Measurements from ENCODE around the gene SLC18A3. TPM values are rescaled to one million over a fixed set of nuclear protein-coding genes. Genes with fewer than 3 reads are reported as not detected.

SLC18A3 gene
- polyA plus RNA-seq, 1 of the 3 experiments (the other 2 are of a cell fraction): 1.7 TPM

GRCh38 chr10:49657606-49658005, 47.5 kb downstream of the SLC18A3 start:
- Histone ChIP-seq H3K9me2 (no peaks in the 10 kb centered on the region), H3K79me2 (ENCODE audit: insufficient read depth) (no peaks in the 10 kb centered on the region), H3K27me3 (ENCODE audit: insufficient read depth) (no peaks in the 10 kb centered on the region), H3K9ac (no peak overlapping the region), H4K20me1 (ENCODE audit: insufficient read depth) (no peaks in the 10 kb centered on the region), H3K4me3 (ENCODE audit: low read depth in 2 of 2, low read length in 1 of 2) (no peak overlapping the region), H3K4me2 (no peak overlapping the region), H3K27ac (ENCODE audit: low read depth in 2 of 2, low read length in 1 of 2) (no peak overlapping the region), H3K36me3 (replicated peaks in 1 of 2; ENCODE audit: control insufficient read depth in 1 of 2, insufficient read depth in 2 of 2, low read length in 1 of 2) (no peaks in the 10 kb centered on the region), H3K4me1 (ENCODE audit: control insufficient read depth in 1 of 2, insufficient read depth in 2 of 2, low read depth in 1 of 2, low read length in 1 of 2) (peaks cover 0 to 16% of the 10 kb centered on the region in 2 experiments; a peak in 1 of 4 replicates), H3K9me3 (no peaks in the 10 kb centered on the region), H2AFZ (ENCODE audit: low read depth) (no peak overlapping the region), H3F3A (replicated peaks; ENCODE audit: insufficient read depth) (no peaks in the 10 kb centered on the region)
- ChIA-PET POLR2A (no interaction called here), CTCF (interaction anchor here (1.0 kb wide), 1 partner anchor 63 kb away, joined by 3 read pairs; no protein-coding TSS in a partner anchor)
- DNase-seq: no peak
- 67% methylated on average over 1 of the region's 1 CpG for WGBS (ENCODE audit: low lambda C conversion rate)
- TF ChIP-seq FOXJ3 (CRISPR knock-in tag; IDR thresholded peaks at IDR 0.05) (no peak), GATA2 (CRISPR knock-in tag; IDR thresholded peaks at IDR 0.05) (no peak), RCOR1 (IDR thresholded peaks at IDR 0.05; ENCODE audit: low read length) (no peak), MXI1 (IDR thresholded peaks at IDR 0.05; ENCODE audit: low read depth, low read length) (no peak), TAF1 (IDR thresholded peaks at IDR 0.05; ENCODE audit: borderline replicate concordance, low read depth, low read length) (no peak), NRF1 (IDR thresholded peaks at IDR 0.05; ENCODE audit: low read depth, low read length) (no peak), RFX5 (IDR thresholded peaks at IDR 0.05; ENCODE audit: low read length) (no peak), REST (IDR thresholded peaks at IDR 0.05; ENCODE audit: low read depth, low read length) (no peak), IRF3 (IDR thresholded peaks at IDR 0.05; ENCODE audit: low read depth, low read length) (no peak), FOSL2 (IDR thresholded peaks at IDR 0.05; ENCODE audit: borderline replicate concordance, low read depth) (no peak), TCF12 (IDR thresholded peaks at IDR 0.05) (no peak), CTCF (IDR thresholded peaks at IDR 0.05) (no peak), RXRA (IDR thresholded peaks at IDR 0.05; ENCODE audit: borderline replicate concordance, low read depth) (no peak), GABPA (IDR thresholded peaks at IDR 0.05; ENCODE audit: low read depth) (no peak), USF2 (IDR thresholded peaks at IDR 0.05; ENCODE audit: borderline replicate concordance, low read depth, low read length) (no peak)
